HepG2 (cell line): ENCODE results near the gene SOX12. TPM values are rescaled to one million over a fixed set of nuclear protein-coding genes. Genes with fewer than 3 reads are reported as not detected.
A peak's percentile ranks its signal among the peaks of the same experiment; 100 is the strongest.

Experiments used
- BRD4 ChIP-seq: sonication (generic); formaldehyde crosslinking; IDR thresholded peaks from 2 replicates; pipeline ENCODE4 v1.4.0; 2020; ENCODE audit warnings: missing genetic modification reagents
- CCDC6 ChIP-seq: sonication (generic); formaldehyde crosslinking; IDR thresholded peaks from 2 replicates; pipeline ENCODE4 v1.8.1; 2022; ENCODE audit warnings: mild to moderate bottlenecking, missing genetic modification reagents, moderate library complexity
- CREM ChIP-seq, 2 experiments: sonication (generic) in 1 of 2; formaldehyde crosslinking in 1 of 2; IDR thresholded peaks; 2 replicates each; pipeline versions ENCODE4 v1.4.0 to v1.6.1; 2016 to 2020; ENCODE audit warnings: antibody characterized with exemption in 1 of 2, mild to moderate bottlenecking in 1 of 2, missing genetic modification reagents in 1 of 2
- GPN1 ChIP-seq: sonication (generic); formaldehyde crosslinking; IDR thresholded peaks from 2 replicates; pipeline ENCODE4 v1.5.1; 2020; ENCODE audit warnings: missing genetic modification reagents, borderline replicate concordance
- HNRNPLL ChIP-seq: fragments of 200-400 bp; formaldehyde crosslinking; IDR thresholded peaks from 2 replicates; pipeline ENCODE4 v1.6.1; 2017; ENCODE audit warnings: mild to moderate bottlenecking, low read depth, low read length; ENCODE audit not compliant: poor library complexity, severe bottlenecking
- KDM5A ChIP-seq: fragments of 200-600 bp; sonication (generic); IDR thresholded peaks from 2 replicates; pipeline ENCODE4 v1.7.0; 2018; ENCODE audit warnings: antibody characterized with exemption, mild to moderate bottlenecking, low read length, borderline replicate concordance
- MBNL3 ChIP-seq: fragments of 250-450 bp; sonication (Bioruptor Pico); conservative IDR thresholded peaks from 2 replicates; pipeline ENCODE4 v1.8.0; 2022; ENCODE audit warnings: mild to moderate bottlenecking, inconsistent platforms
- MED13 ChIP-seq: sonication (generic); formaldehyde crosslinking; IDR thresholded peaks from 2 replicates; pipeline ENCODE4 v1.5.0; 2020; ENCODE audit warnings: missing genetic modification reagents
- MXD4 ChIP-seq: IDR thresholded peaks from 2 replicates; pipeline ENCODE4 v1.6.1; 2016; ENCODE audit warnings: mild to moderate bottlenecking, missing biosample characterization, missing genetic modification reagents
- REPIN1 ChIP-seq: sonication (generic); formaldehyde crosslinking; IDR thresholded peaks from 2 replicates; pipeline ENCODE4 v1.8.0; 2022; ENCODE audit warnings: missing genetic modification reagents, low read depth, mild to moderate bottlenecking, borderline replicate concordance
- SNAI1 ChIP-seq: sonication (generic); formaldehyde crosslinking; IDR thresholded peaks from 2 replicates; pipeline ENCODE4 v1.5.0; 2020; ENCODE audit warnings: mild to moderate bottlenecking, missing genetic modification reagents, borderline replicate concordance
- ZKSCAN1 ChIP-seq: fragments of 150-350 bp; IDR thresholded peaks from 2 replicates; pipeline ENCODE4 v1.6.1; 2014; ENCODE audit warnings: low read length
- ZNF354B ChIP-seq: sonication (generic); formaldehyde crosslinking; IDR thresholded peaks from 2 replicates; pipeline ENCODE4 v1.8.0; 2022; ENCODE audit warnings: mild to moderate bottlenecking, missing genetic modification reagents
- ZNF484 ChIP-seq: sonication (generic); formaldehyde crosslinking; IDR thresholded peaks from 2 replicates; pipeline ENCODE4 v1.5.1; 2020; ENCODE audit warnings: mild to moderate bottlenecking, low read depth, missing genetic modification reagents, borderline replicate concordance
- ZNF891 ChIP-seq: sonication (generic); formaldehyde crosslinking; IDR thresholded peaks from 2 replicates; pipeline ENCODE4 v1.5.0; 2020; ENCODE audit warnings: mild to moderate bottlenecking, missing genetic modification reagents
- polyA plus RNA-seq, 8 experiments: library from polyadenylated mRNA; depleted of rRNA in 3 of 8; stranded (reverse) in 7 of 8; unstranded in 1 of 8; fragments of >200 nt; fragmentation: Illumina TruSeq in 4 of 8; extraction: Trizol in 4 of 8; gene quantifications; 2 replicates each; pipeline versions ENCODE4 v1.2.1 to v1.2.3, GENCODE V29; 2011 to 2016; ENCODE audit warnings: low read depth in 4 of 8, missing spikeins in 1 of 8, mixed read lengths in 1 of 8; ENCODE audit not compliant: insufficient read depth in 1 of 8
- total RNA-seq, 5 experiments: library from RNA; depleted of rRNA; stranded (reverse); fragments of >200 nt; fragmentation: Illumina TruSeq; extraction: Trizol; gene quantifications; 2 replicates each; pipeline ENCODE4 v1.2.3, GENCODE V29; 2016; ENCODE audit warnings: low read depth in 1 of 5
- TF ChIP-seq, protein P1 (sequence below): sonication (generic); formaldehyde crosslinking; IDR thresholded peaks from 2 replicates; pipeline ENCODE4 v1.4.0; 2020; ENCODE audit warnings: missing genetic modification reagents, borderline replicate concordance
- TF ChIP-seq, protein P2 (sequence below): sonication (generic); formaldehyde crosslinking; IDR thresholded peaks from 2 replicates; pipeline ENCODE4; 2020; ENCODE audit warnings: missing genetic modification reagents, mild to moderate bottlenecking, borderline replicate concordance
- TF ChIP-seq, protein P3 (sequence below): sonication (generic); formaldehyde crosslinking; IDR thresholded peaks from 2 replicates; pipeline ENCODE4 v1.9.0; 2021; ENCODE audit warnings: missing genetic modification reagents, mild to moderate bottlenecking, borderline replicate concordance
- TF ChIP-seq, protein P4 (sequence below): sonication (generic); formaldehyde crosslinking; IDR thresholded peaks from 2 replicates; pipeline ENCODE4 v1.8.0; 2022; ENCODE audit warnings: mild to moderate bottlenecking, missing genetic modification reagents
- TF ChIP-seq, protein P5 (sequence below): sonication (generic); formaldehyde crosslinking; IDR thresholded peaks from 2 replicates; pipeline ENCODE4 v1.5.0; 2020; ENCODE audit warnings: missing genetic modification reagents

The SOX12 gene
- total and polyA plus RNA-seq, 2 of the 13 experiments (the other 11 are each of a cell fraction or from before 2014, with no cell fraction given): 10.0 to 18.7 TPM

DNA sequence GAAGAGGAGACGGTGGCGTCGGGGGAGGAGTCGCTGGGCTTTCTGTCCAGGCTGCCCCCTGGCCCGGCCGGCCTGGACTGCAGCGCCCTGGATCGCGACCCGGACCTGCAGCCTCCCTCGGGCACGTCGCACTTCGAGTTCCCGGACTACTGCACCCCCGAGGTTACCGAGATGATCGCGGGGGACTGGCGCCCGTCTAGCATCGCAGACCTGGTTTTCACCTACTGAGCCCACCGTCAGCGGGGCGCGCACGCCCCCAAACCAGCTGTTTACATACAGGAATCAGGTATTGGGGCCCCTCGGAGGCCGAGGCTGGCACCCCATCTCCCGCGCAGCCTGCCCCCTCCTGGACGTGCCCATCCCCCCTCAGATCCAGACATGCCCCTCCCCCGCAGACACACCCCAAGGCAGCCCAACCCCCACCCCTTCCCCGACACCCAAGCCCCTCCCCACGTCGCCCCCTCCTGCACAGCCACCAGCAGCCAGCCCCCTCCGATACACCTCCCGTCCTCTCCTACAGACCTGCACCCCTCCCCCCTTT, 1.4 kb downstream of the SOX12 start (continued):
- TF ChIP-seq, protein P1, sequence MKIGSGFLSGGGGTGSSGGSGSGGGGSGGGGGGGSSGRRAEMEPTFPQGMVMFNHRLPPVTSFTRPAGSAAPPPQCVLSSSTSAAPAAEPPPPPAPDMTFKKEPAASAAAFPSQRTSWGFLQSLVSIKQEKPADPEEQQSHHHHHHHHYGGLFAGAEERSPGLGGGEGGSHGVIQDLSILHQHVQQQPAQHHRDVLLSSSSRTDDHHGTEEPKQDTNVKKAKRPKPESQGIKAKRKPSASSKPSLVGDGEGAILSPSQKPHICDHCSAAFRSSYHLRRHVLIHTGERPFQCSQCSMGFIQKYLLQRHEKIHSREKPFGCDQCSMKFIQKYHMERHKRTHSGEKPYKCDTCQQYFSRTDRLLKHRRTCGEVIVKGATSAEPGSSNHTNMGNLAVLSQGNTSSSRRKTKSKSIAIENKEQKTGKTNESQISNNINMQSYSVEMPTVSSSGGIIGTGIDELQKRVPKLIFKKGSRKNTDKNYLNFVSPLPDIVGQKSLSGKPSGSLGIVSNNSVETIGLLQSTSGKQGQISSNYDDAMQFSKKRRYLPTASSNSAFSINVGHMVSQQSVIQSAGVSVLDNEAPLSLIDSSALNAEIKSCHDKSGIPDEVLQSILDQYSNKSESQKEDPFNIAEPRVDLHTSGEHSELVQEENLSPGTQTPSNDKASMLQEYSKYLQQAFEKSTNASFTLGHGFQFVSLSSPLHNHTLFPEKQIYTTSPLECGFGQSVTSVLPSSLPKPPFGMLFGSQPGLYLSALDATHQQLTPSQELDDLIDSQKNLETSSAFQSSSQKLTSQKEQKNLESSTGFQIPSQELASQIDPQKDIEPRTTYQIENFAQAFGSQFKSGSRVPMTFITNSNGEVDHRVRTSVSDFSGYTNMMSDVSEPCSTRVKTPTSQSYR: peak; percentile 89
- TF ChIP-seq HNRNPLL (no peak), ZNF891 (CRISPR knock-in tag) (peak; percentile 74), ZNF484 (CRISPR knock-in tag) (no peak), CCDC6 (CRISPR knock-in tag) (no peak), ZNF354B (CRISPR knock-in tag) (no peak), KDM5A (no peak), MXD4 (CRISPR knock-in tag) (peak; percentile 49; the same call in 1 of the 2 replicates), SNAI1 (CRISPR knock-in tag) (no peak), REPIN1 (CRISPR knock-in tag) (no peak), MED13 (CRISPR knock-in tag) (no peak; the same call in 1 of the 2 replicates), BRD4 (CRISPR knock-in tag) (0 out of 2 replicates have a peak, but pooled peaks have one; percentile 18), GPN1 (CRISPR knock-in tag) (no peak), ZKSCAN1 (no peak), CREM (IDR thresholded peaks at IDR 0.05) (no peak; the same call in 1 of the 2 replicates), CREM (CRISPR knock-in tag; IDR thresholded peaks at IDR 0.05) (no peak), MBNL3 (no peak)
- TF ChIP-seq, protein P2, sequence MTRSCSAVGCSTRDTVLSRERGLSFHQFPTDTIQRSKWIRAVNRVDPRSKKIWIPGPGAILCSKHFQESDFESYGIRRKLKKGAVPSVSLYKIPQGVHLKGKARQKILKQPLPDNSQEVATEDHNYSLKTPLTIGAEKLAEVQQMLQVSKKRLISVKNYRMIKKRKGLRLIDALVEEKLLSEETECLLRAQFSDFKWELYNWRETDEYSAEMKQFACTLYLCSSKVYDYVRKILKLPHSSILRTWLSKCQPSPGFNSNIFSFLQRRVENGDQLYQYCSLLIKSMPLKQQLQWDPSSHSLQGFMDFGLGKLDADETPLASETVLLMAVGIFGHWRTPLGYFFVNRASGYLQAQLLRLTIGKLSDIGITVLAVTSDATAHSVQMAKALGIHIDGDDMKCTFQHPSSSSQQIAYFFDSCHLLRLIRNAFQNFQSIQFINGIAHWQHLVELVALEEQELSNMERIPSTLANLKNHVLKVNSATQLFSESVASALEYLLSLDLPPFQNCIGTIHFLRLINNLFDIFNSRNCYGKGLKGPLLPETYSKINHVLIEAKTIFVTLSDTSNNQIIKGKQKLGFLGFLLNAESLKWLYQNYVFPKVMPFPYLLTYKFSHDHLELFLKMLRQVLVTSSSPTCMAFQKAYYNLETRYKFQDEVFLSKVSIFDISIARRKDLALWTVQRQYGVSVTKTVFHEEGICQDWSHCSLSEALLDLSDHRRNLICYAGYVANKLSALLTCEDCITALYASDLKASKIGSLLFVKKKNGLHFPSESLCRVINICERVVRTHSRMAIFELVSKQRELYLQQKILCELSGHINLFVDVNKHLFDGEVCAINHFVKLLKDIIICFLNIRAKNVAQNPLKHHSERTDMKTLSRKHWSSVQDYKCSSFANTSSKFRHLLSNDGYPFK: no peak
- TF ChIP-seq, protein P3, sequence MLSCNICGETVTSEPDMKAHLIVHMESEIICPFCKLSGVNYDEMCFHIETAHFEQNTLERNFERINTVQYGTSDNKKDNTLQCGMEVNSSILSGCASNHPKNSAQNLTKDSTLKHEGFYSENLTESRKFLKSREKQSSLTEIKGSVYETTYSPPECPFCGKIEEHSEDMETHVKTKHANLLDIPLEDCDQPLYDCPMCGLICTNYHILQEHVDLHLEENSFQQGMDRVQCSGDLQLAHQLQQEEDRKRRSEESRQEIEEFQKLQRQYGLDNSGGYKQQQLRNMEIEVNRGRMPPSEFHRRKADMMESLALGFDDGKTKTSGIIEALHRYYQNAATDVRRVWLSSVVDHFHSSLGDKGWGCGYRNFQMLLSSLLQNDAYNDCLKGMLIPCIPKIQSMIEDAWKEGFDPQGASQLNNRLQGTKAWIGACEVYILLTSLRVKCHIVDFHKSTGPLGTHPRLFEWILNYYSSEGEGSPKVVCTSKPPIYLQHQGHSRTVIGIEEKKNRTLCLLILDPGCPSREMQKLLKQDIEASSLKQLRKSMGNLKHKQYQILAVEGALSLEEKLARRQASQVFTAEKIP (CRISPR knock-in tag): no peak
- TF ChIP-seq, protein P4, sequence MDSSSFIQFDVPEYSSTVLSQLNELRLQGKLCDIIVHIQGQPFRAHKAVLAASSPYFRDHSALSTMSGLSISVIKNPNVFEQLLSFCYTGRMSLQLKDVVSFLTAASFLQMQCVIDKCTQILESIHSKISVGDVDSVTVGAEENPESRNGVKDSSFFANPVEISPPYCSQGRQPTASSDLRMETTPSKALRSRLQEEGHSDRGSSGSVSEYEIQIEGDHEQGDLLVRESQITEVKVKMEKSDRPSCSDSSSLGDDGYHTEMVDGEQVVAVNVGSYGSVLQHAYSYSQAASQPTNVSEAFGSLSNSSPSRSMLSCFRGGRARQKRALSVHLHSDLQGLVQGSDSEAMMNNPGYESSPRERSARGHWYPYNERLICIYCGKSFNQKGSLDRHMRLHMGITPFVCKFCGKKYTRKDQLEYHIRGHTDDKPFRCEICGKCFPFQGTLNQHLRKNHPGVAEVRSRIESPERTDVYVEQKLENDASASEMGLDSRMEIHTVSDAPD (CRISPR knock-in tag): no peak
- TF ChIP-seq, protein P5, sequence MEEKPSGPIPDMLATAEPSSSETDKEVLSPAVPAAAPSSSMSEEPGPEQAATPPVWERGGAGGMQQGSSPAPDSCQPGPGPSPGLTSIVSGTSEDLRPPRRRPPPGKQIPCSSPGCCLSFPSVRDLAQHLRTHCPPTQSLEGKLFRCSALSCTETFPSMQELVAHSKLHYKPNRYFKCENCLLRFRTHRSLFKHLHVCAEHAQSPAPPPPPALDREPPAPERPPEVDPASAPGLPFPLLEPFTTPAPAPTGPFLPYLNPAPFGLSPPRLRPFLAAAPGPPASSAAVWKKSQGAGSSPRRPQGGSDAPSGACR: no peak
